ENCODE measurements around the gene CMPK2. TPM values are rescaled to one million over a fixed set of nuclear protein-coding genes. Genes with fewer than 3 reads are reported as not detected.
A peak's percentile ranks its signal among the peaks of the same experiment; 100 is the strongest.

Gene CMPK2
- total and polyA plus RNA-seq, 9 of the 15 experiments (the other 6 are each of a cell fraction or from before 2014, with no cell fraction given), result 2.6 to 10.5 (median 5.0) TPM

DNA sequence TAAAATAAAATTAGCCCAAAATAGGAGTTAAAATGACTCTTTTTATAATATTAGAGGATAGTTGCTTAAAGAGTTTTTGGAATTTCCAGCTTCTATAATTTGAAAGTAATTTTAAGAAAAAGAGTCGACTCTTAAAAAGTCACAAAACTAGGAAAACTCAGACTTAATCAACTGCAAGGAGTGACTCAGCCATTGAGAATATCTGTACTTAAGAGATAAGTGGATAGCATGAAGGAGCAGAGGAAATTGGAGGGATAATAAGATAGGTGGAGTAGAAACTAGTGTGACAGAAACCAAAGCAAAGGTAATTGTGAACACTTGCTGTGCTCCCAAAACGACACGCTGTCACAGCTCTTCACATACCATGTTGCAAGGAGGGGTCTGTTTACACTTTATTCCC, 20.3 kb upstream of the CMPK2 start (continued):
- TF ChIP-seq CHCHD3 (CRISPR knock-in tag; IDR thresholded peaks at IDR 0.05), result no peak
- TF ChIP-seq CTCF (IDR thresholded peaks at IDR 0.05 in 2 of 3, conservative IDR thresholded peaks at IDR 0.05 in 1 of 3; ENCODE audit: insufficient read depth in 2 of 3, low read depth in 1 of 3, low read length in 3 of 3), result no peak
- no peak for TF ChIP-seq TCF15 (CRISPR knock-in tag; IDR thresholded peaks at IDR 0.05)
- no peak for TF ChIP-seq FOXP1 (CRISPR knock-in tag; IDR thresholded peaks at IDR 0.05)
- peak; percentile 68 for TF ChIP-seq MAFG (tag; conservative IDR thresholded peaks at IDR 0.05)
- no peak for TF ChIP-seq KLF1 (tag; IDR thresholded peaks at IDR 0.05)
- no peak for TF ChIP-seq POLR3A (IDR thresholded peaks at IDR 0.05; ENCODE audit: borderline replicate concordance, extremely low read depth, insufficient read depth, insufficient read length)
- TF ChIP-seq ARNT (IDR thresholded peaks at IDR 0.05), result 0 out of 4 replicates have a peak, but pooled peaks of 1 of the 2 experiments have one; percentile 45
- TF ChIP-seq, protein P1, sequence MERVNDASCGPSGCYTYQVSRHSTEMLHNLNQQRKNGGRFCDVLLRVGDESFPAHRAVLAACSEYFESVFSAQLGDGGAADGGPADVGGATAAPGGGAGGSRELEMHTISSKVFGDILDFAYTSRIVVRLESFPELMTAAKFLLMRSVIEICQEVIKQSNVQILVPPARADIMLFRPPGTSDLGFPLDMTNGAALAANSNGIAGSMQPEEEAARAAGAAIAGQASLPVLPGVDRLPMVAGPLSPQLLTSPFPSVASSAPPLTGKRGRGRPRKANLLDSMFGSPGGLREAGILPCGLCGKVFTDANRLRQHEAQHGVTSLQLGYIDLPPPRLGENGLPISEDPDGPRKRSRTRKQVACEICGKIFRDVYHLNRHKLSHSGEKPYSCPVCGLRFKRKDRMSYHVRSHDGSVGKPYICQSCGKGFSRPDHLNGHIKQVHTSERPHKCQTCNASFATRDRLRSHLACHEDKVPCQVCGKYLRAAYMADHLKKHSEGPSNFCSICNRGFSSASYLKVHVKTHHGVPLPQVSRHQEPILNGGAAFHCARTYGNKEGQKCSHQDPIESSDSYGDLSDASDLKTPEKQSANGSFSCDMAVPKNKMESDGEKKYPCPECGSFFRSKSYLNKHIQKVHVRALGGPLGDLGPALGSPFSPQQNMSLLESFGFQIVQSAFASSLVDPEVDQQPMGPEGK (CRISPR knock-in tag; IDR thresholded peaks at IDR 0.05; ENCODE audit: borderline replicate concordance), result no peak
- TF ChIP-seq, protein P2, sequence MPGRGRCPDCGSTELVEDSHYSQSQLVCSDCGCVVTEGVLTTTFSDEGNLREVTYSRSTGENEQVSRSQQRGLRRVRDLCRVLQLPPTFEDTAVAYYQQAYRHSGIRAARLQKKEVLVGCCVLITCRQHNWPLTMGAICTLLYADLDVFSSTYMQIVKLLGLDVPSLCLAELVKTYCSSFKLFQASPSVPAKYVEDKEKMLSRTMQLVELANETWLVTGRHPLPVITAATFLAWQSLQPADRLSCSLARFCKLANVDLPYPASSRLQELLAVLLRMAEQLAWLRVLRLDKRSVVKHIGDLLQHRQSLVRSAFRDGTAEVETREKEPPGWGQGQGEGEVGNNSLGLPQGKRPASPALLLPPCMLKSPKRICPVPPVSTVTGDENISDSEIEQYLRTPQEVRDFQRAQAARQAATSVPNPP (IDR thresholded peaks at IDR 0.05; ENCODE audit: borderline replicate concordance, insufficient read depth, insufficient read length), result no peak
- no peak for TF ChIP-seq MCM7 (IDR thresholded peaks at IDR 0.05)
- 0 out of 2 replicates have a peak, but pooled peaks have one; percentile 19 for TF ChIP-seq RNF2 (IDR thresholded peaks at IDR 0.05)
- no peak for TF ChIP-seq HSF4 (CRISPR knock-in tag; IDR thresholded peaks at IDR 0.05; ENCODE audit: borderline replicate concordance)
- TF ChIP-seq, protein P3, sequence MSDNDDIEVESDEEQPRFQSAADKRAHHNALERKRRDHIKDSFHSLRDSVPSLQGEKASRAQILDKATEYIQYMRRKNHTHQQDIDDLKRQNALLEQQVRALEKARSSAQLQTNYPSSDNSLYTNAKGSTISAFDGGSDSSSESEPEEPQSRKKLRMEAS (CRISPR knock-in tag; IDR thresholded peaks at IDR 0.05), result no peak
- no peak for TF ChIP-seq ZBTB33 (CRISPR knock-in tag; IDR thresholded peaks at IDR 0.05)
- no peak for TF ChIP-seq RAD21 (CRISPR knock-in tag; conservative IDR thresholded peaks at IDR 0.05 in 1 of 2, IDR thresholded peaks at IDR 0.05 in 1 of 2)
- peak; percentile 70 for TF ChIP-seq ZNF316 (IDR thresholded peaks at IDR 0.05)
- TF ChIP-seq NCOA4 (IDR thresholded peaks at IDR 0.05; ENCODE audit: partially characterized antibody), result no peak
- TF ChIP-seq SNRNP70 (optimal IDR thresholded peaks at IDR 0.05; ENCODE audit: low read depth, low read length), result no peak
- no peak for TF ChIP-seq HEY1 (CRISPR knock-in tag; IDR thresholded peaks at IDR 0.05; ENCODE audit: borderline replicate concordance)
- TF ChIP-seq SAP30 (IDR thresholded peaks at IDR 0.05; ENCODE audit: borderline replicate concordance, insufficient read depth, low read depth, low read length, poor library complexity, severe bottlenecking), result no peak

Data from K562 (cell line).